ENCODE data around the gene DIS3L2. TPM values are rescaled to one million over a fixed set of nuclear protein-coding genes. Genes with fewer than 3 reads are reported as not detected.
"Not testable (repeated sequence)": the region's sequence is repeated elsewhere in the genome, so short reads cannot be mapped to it uniquely, and the experiment has no call there.

Gene DIS3L2
- total and polyA plus RNA-seq, 8 donors = 25.2 to 43.4 (median 36.3) TPM

- TF ChIP-seq, protein P1, sequence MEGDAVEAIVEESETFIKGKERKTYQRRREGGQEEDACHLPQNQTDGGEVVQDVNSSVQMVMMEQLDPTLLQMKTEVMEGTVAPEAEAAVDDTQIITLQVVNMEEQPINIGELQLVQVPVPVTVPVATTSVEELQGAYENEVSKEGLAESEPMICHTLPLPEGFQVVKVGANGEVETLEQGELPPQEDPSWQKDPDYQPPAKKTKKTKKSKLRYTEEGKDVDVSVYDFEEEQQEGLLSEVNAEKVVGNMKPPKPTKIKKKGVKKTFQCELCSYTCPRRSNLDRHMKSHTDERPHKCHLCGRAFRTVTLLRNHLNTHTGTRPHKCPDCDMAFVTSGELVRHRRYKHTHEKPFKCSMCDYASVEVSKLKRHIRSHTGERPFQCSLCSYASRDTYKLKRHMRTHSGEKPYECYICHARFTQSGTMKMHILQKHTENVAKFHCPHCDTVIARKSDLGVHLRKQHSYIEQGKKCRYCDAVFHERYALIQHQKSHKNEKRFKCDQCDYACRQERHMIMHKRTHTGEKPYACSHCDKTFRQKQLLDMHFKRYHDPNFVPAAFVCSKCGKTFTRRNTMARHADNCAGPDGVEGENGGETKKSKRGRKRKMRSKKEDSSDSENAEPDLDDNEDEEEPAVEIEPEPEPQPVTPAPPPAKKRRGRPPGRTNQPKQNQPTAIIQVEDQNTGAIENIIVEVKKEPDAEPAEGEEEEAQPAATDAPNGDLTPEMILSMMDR (IDR thresholded peaks at IDR 0.05) = no peak
Measured at GRCh38 chr2:232321817-232322559, 360.5 kb downstream of the DIS3L2 start.

DNA sequence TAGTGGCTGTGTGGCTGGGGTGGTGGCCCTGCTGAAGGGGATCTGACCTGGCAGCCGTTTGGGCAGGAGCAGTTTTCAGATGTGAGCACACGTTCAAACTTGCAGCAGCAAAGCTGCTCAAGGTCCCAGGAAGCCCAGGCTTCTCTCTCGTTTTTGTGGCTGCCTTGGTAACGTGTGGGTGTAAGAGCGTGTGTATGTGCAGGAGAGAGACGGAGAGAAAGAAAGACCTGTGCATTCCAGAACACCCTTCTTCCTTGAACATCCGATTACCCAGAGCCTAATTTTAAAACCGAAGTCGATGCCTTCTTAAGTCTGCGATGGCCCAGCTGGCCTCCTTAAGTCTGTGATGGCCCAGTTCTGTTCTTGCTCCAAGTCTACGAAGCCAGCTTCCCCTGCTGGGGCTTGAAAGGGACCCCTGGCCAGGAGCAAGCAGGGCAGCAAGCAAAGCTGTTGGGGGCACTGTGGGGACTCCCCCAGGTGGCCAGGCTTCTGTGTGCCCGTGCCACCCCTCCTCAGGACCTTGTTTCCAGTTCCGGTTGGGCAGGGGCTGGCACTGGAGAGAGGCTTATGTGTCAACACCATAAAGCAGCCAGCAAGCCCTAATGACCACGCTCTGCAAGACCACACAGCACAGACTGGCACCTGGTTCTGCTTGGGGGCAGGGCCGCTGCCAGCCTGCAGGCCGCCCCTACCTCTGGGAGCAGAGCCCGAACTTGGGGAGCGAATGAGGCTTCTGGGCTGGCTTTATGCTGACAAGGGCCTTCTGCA, 361.2 kb downstream of the DIS3L2 start:
- Histone ChIP-seq H3K36me3 (no peaks in the 10 kb centered on the region), H3K4me1 (peaks cover 0 to 13% of the 10 kb centered on the region in 2 donors), H3K27ac (no peak overlapping the region), H3K27me3 (no peaks in the 10 kb centered on the region), H3K4me3 (no peak overlapping the region), H3K9me3 (no peaks in the 10 kb centered on the region)
- intact Hi-C loops (cut with DNase I) = loop anchor here in 1 of 2 donors (10.0 kb wide), 1 partner anchor 398 kb away; the partner anchor contains the start of gene NPPC
- ATAC-seq (no peak), DNase-seq (no peak)
- TF ChIP-seq, protein P1 (IDR thresholded peaks at IDR 0.05) = no peak

More at GRCh38 chr2:232321817-232322559, 360.5 kb downstream of the DIS3L2 start:
- Histone ChIP-seq H3K36me3 (no peaks in the 10 kb centered on the region), H3K4me3 (no peak overlapping the region), H3K4me1 (peaks cover 0 to 18% of the 10 kb centered on the region in 2 donors), H3K9me3 (no peaks in the 10 kb centered on the region), H3K27ac (no peak overlapping the region), H3K27me3 (no peaks in the 10 kb centered on the region)
- intact Hi-C loops (cut with DNase I) = loop anchor here in 1 of 2 donors (10.0 kb wide), 1 partner anchor 397 kb away; the partner anchor contains the start of gene NPPC
- DNase-seq (peak in 1 of 4 donors; percentile 48), ATAC-seq (no peak)

DNA sequence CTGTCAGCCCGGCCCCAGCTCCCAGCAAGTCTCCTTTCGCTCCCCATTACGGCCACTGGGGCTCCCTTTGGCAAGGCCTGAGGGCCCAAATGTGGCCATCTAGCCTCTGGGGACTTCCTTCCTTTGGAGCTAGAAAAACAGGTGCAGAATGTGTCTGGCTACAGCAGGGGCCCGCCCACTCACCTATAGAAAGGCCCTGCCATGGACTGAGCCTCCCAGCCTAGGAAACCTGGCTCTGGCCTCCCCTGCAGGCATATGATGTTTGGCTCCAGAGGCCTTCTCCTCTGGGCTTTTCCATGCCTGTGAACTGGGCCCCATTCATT, 361.8 kb downstream of the DIS3L2 start:
- Histone ChIP-seq H3K27me3 (no peaks in the 10 kb centered on the region), H3K9me3 (no peaks in the 10 kb centered on the region), H3K36me3 (no peaks in the 10 kb centered on the region), H3K4me3 (no peak overlapping the region), H3K4me1 (peaks cover 0 to 13% of the 10 kb centered on the region in 2 donors), H3K27ac (no peak overlapping the region)
- intact Hi-C loops (cut with DNase I) = loop anchor here in 1 of 2 donors (10.0 kb wide), 1 partner anchor 398 kb away; the partner anchor contains the start of gene NPPC
- TF ChIP-seq, protein P1 (IDR thresholded peaks at IDR 0.05) = no peak
- DNase-seq = no peak
- ATAC-seq = no peak

DNA sequence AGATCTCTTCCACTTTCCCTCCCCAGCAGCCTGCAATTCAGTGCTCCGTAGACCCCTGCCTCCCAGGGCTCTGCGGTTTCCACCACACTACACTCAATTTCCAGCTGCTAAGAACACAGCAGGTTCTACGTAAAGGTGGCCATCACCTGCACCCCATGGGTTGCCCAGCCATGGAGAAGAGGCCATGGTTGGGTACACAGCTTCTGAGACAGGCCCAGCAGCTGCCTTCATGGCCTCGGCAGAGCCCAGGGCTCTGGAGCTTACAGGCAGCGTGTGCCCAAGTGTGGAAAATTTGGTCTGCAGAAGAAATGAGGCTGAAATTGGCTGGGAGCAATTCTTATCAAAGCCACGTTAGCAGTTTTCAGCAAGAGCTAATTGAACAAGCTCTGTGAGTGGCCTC, 362.5 kb downstream of the DIS3L2 start:
- not testable (repeated sequence) for H3K9me3 ChIP-seq, ATAC-seq, H3K27ac ChIP-seq, H3K4me3 ChIP-seq, DNase-seq, H3K27me3 ChIP-seq, H3K36me3 ChIP-seq
- H3K4me1 ChIP-seq = peaks cover 0 to 11% of the 10 kb centered on the region in 2 donors
- intact Hi-C loops (cut with DNase I) = loop anchor here in 1 of 2 donors (10.0 kb wide), 1 partner anchor 399 kb away; the partner anchor contains the start of gene NPPC

GRCh38 chr2:232324778-232325177, 363.3 kb downstream of the DIS3L2 start:
- H3K9me3 ChIP-seq = no peaks in the 10 kb centered on the region
- H3K27ac ChIP-seq = no peak overlapping the region
- TF ChIP-seq, protein P1 (IDR thresholded peaks at IDR 0.05) = no peak
- intact Hi-C loops (cut with DNase I) = loop anchor here (5.0 to 10.0 kb wide), 2 partner anchors 400 to 402 kb away; partner anchors contain the start of gene NPPC (in 1 of the 2)
- no peak overlapping the region for H3K4me3 ChIP-seq
- no peaks in the 10 kb centered on the region for H3K36me3 ChIP-seq
- peaks cover 0 to 3% of the 10 kb centered on the region in 2 donors for H3K4me1 ChIP-seq
- ATAC-seq (no peak), DNase-seq (no peak)
- no peaks in the 10 kb centered on the region for H3K27me3 ChIP-seq
